GM10847 (cell line): Measurements from ENCODE around the gene TRPM5.

Source experiments
- POLR2A ChIP-seq: IDR thresholded peaks from 2 replicates; pipeline ENCODE4 v1.6.1; 2011; ENCODE audit not compliant: insufficient read length; ENCODE audit errors: extremely low read depth

The TRPM5 gene

GRCh38 chr11:2448661-2449547 is 4.6 kb upstream of the TRPM5 start:
- no peak for TF ChIP-seq POLR2A

GRCh38 chr11:2447951-2448650 is 3.8 kb upstream of the TRPM5 start:
- TF ChIP-seq POLR2A = no peak

GRCh38 chr11:2447253-2447950 is 3.1 kb upstream of the TRPM5 start:
- TF ChIP-seq POLR2A = no peak

- no peak for TF ChIP-seq POLR2A
These were observed 2.4 kb upstream of the TRPM5 start for GRCh38 chr11:2446590-2447252.

- TF ChIP-seq POLR2A = no peak
These were observed 1.6 kb upstream of the TRPM5 start for GRCh38 chr11:2445746-2446551.

GRCh38 chr11:2444821-2445745 is 769 bp upstream of the TRPM5 start, which contains the start of gene KCNQ1:
Gene KCNQ1 (plus strand): TSS chr11:2445008. CDS start chr11:2445099, 91 bp downstream.
- no peak for TF ChIP-seq POLR2A

GRCh38 chr11:2443406-2443805 is 908 bp downstream of the TRPM5 start:
- no peak for TF ChIP-seq POLR2A

- no peak for TF ChIP-seq POLR2A
These were observed 1.7 kb downstream of the TRPM5 start for GRCh38 chr11:2442589-2442988.

- TF ChIP-seq POLR2A = no peak
These were observed 3.1 kb downstream of the TRPM5 start for GRCh38 chr11:2441171-2441570.

GRCh38 chr11:2440646-2441045 is 3.7 kb downstream of the TRPM5 start:
- TF ChIP-seq POLR2A = no peak

- TF ChIP-seq POLR2A = no peak
These were observed 4.5 kb downstream of the TRPM5 start for GRCh38 chr11:2439820-2440219.

GRCh38 chr11:2437516-2437915 is 6.8 kb downstream of the TRPM5 start:
- TF ChIP-seq POLR2A = no peak

- no peak for TF ChIP-seq POLR2A
These were observed 7.7 kb downstream of the TRPM5 start for GRCh38 chr11:2436521-2437031.
